ENCODE measurements around the gene LMNA.

- TF ChIP-seq, protein P1, sequence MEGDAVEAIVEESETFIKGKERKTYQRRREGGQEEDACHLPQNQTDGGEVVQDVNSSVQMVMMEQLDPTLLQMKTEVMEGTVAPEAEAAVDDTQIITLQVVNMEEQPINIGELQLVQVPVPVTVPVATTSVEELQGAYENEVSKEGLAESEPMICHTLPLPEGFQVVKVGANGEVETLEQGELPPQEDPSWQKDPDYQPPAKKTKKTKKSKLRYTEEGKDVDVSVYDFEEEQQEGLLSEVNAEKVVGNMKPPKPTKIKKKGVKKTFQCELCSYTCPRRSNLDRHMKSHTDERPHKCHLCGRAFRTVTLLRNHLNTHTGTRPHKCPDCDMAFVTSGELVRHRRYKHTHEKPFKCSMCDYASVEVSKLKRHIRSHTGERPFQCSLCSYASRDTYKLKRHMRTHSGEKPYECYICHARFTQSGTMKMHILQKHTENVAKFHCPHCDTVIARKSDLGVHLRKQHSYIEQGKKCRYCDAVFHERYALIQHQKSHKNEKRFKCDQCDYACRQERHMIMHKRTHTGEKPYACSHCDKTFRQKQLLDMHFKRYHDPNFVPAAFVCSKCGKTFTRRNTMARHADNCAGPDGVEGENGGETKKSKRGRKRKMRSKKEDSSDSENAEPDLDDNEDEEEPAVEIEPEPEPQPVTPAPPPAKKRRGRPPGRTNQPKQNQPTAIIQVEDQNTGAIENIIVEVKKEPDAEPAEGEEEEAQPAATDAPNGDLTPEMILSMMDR (conservative IDR thresholded peaks at IDR 0.05; ENCODE audit: low read depth, low read length) = no peak
- no peak for TF ChIP-seq EZH2 (IDR thresholded peaks at IDR 0.05; ENCODE audit: borderline replicate concordance, low read depth, low read length, poor library complexity, severe bottlenecking)
Measured at GRCh38 chr1:156102633-156103511, 11.6 kb upstream of the LMNA start.

All from A673 (cell line).